A549 (cell line): ENCODE measurements around the gene RABGAP1L. TPM values are rescaled to one million over a fixed set of nuclear protein-coding genes. Genes with fewer than 3 reads are reported as not detected.

ENCODE experiments used
- ATAC-seq, 2 experiments: fragments of 200-7000 bp in 1 of 2; fragments of >200 bp in 1 of 2; cut with Nextera tagmentation in 1 of 2; cut with Tn5 transposase in 1 of 2; 3 replicates each; pipeline versions ENCODE4 v1.8.0 to v1.9.1; 2018 to 2020; ENCODE audit warnings: mild to moderate bottlenecking in 1 of 2, moderate library complexity in 1 of 2
- CTCF ChIA-PET: fragments of 300-600 bp; sonication (Branson Sonifier 250); formaldehyde crosslinking; extraction: SDS; loops from one replicate; lab custom pipeline; 2021; ENCODE audit warnings: antibody characterized with exemption, inconsistent platforms; lab: Yijun Ruan, JAX
- POLR2A ChIA-PET: fragments of 350-600 bp; formaldehyde crosslinking; extraction: SDS; loops from one replicate; lab custom pipeline; 2021; ENCODE audit warnings: antibody characterized with exemption, inconsistent platforms; lab: Yijun Ruan, JAX
- DNase-seq, 2 experiments: peaks; one replicate each; pipeline versions ENCODE4 v3.0.0 to v3.0.0-alpha.2; 2011 to 2016; ENCODE audit warnings: low read depth in 1 of 2, low spot score in 1 of 2
- FAIRE-seq: peaks from 2 replicates; lab custom pipeline; 2011; peaks lifted over from hg19 to GRCh38; lab: Jason Lieb, UNC
- H3K27ac ChIP-seq, 2 experiments: fragments of >200 bp; sonication (Bioruptor Twin); formaldehyde crosslinking; 3 replicates each; pipeline ENCODE4 v1.5.1; 2016 to 2017
- H3K4me1 ChIP-seq: fragments of >200 bp; sonication (Bioruptor Twin); formaldehyde crosslinking; 3 replicates; pipeline ENCODE4 v1.6.1; 2016
- H3K4me2 ChIP-seq: fragments of >200 bp; sonication (Bioruptor Twin); formaldehyde crosslinking; 3 replicates; pipeline ENCODE4 v1.6.1; 2016
- H3K4me3 ChIP-seq: fragments of >200 bp; sonication (Bioruptor Twin); formaldehyde crosslinking; 3 replicates; pipeline ENCODE4 v1.5.1; 2016
- H3K9me3 ChIP-seq: fragments of >200 bp; sonication (Bioruptor Twin); formaldehyde crosslinking; 3 replicates; pipeline ENCODE4 v1.6.1; 2016
- CBX8 ChIP-seq: fragments of 200-600 bp; sonication (generic); IDR thresholded peaks from 2 replicates; pipeline ENCODE4 v1.6.1; 2016
- CHD2 ChIP-seq: fragments of 150-350 bp; IDR thresholded peaks from 2 replicates; pipeline ENCODE4 v1.6.1; 2014; ENCODE audit warnings: low read length; ENCODE audit not compliant: partially characterized antibody
- FOSB ChIP-seq: fragments of 250-450 bp; sonication (Bioruptor Pico); IDR thresholded peaks from 2 replicates; pipeline ENCODE4 v1.5.0; 2020; ENCODE audit warnings: mild to moderate bottlenecking, moderate library complexity
- FOXS1 ChIP-seq: fragments of 250-450 bp; sonication (Bioruptor Pico); IDR thresholded peaks from 2 replicates; pipeline ENCODE4 v1.5.0; 2020; ENCODE audit warnings: mild to moderate bottlenecking, moderate library complexity
- GATA3 ChIP-seq: IDR thresholded peaks from 2 replicates; pipeline ENCODE4 v1.6.1; 2012; ENCODE audit warnings: borderline replicate concordance
- JUNB ChIP-seq: fragments of >200 bp; sonication (Bioruptor Twin); formaldehyde crosslinking; IDR thresholded peaks from 2 replicates; pipeline ENCODE4 v1.6.1; 2016
- MAFK ChIP-seq: fragments of 450-650 bp; IDR thresholded peaks from 2 replicates; pipeline ENCODE4 v1.6.1; 2014; ENCODE audit not compliant: partially characterized antibody
- MYC ChIP-seq: IDR thresholded peaks from 2 replicates; pipeline ENCODE4 v1.6.1; 2012; ENCODE audit warnings: mild to moderate bottlenecking, inconsistent platforms, low read length, improper control_type of control experiment, borderline replicate concordance
- NR3C1 ChIP-seq: fragments of >200 bp; sonication (Bioruptor Twin); formaldehyde crosslinking; IDR thresholded peaks from 3 replicates; pipeline ENCODE4 v1.6.1; 2017
- PHF8 ChIP-seq: fragments of 200-600 bp; sonication (generic); IDR thresholded peaks from 2 replicates; pipeline ENCODE4 v1.6.1; 2016; ENCODE audit warnings: low read depth, mild to moderate bottlenecking, antibody characterized with exemption, moderate library complexity, borderline replicate concordance
- RAD21 ChIP-seq, 2 experiments: fragments of >200 bp in 1 of 2; sonication (Bioruptor Twin) in 1 of 2; formaldehyde crosslinking in 1 of 2; IDR thresholded peaks in 1 of 2; conservative IDR thresholded peaks in 1 of 2; 2 replicates in 1 of 2; 3 replicates in 1 of 2; pipeline ENCODE4 v1.6.1; 2012 to 2018; ENCODE audit warnings: inconsistent platforms in 1 of 2
- RARB ChIP-seq: fragments of 250-450 bp; sonication (Bioruptor Pico); IDR thresholded peaks from 2 replicates; pipeline ENCODE4 v1.8.0; 2021; ENCODE audit warnings: mild to moderate bottlenecking, moderate library complexity
- TP53 ChIP-seq: fragments of 250-450 bp; sonication (Bioruptor Pico); IDR thresholded peaks from 2 replicates; pipeline ENCODE4 v1.5.0; 2021; ENCODE audit warnings: mild to moderate bottlenecking, moderate library complexity
- ZFP36 ChIP-seq: fragments of 450-650 bp; IDR thresholded peaks from 2 replicates; pipeline ENCODE4 v1.6.1; 2014; ENCODE audit warnings: borderline replicate concordance; ENCODE audit not compliant: partially characterized antibody
- ZSCAN20 ChIP-seq: fragments of 250-450 bp; sonication (Bioruptor Pico); IDR thresholded peaks from 2 replicates; pipeline ENCODE4 v1.8.0; 2022; ENCODE audit warnings: mild to moderate bottlenecking, moderate library complexity
- whole genome bisulfite sequencing: methylation state at CpG from one replicate; pipeline ENCODE4 v1.1.6; 2017; ENCODE audit errors: missing lambda C conversion rate; 5-methylcytosine and 5-hydroxymethylcytosine counted together
- polyA plus RNA-seq, 4 experiments: library from polyadenylated mRNA; depleted of rRNA in 3 of 4; stranded (reverse); fragments of >200 nt; fragmentation: RNase III in 1 of 4; extraction: RNeasy Plus Mini Kit Qiagen cat#74134 plus additional on column Dnase treatment in 1 of 4; gene quantifications; 2 replicates in 3 of 4; 3 replicates in 1 of 4; pipeline ENCODE4 v1.2.3, GENCODE V29; 2011 to 2017
- TF ChIP-seq, protein P1 (sequence below): fragments of >200 bp; sonication (Bioruptor Twin); formaldehyde crosslinking; IDR thresholded peaks from 2 replicates; pipeline ENCODE4 v1.6.1; 2016
- TF ChIP-seq, protein P2 (sequence below): IDR thresholded peaks from 2 replicates; pipeline ENCODE4 v1.6.1; 2012; ENCODE audit warnings: low read depth, borderline replicate concordance
- TF ChIP-seq, protein P3 (sequence below): fragments of 250-450 bp; sonication (Bioruptor Pico); IDR thresholded peaks from 2 replicates; pipeline ENCODE4 v1.5.0; 2020; ENCODE audit warnings: low read depth, mild to moderate bottlenecking, moderate library complexity
- TF ChIP-seq, protein P4 (sequence below): fragments of >200 bp; sonication (Bioruptor Twin); formaldehyde crosslinking; IDR thresholded peaks from 3 replicates; pipeline ENCODE4 v1.5.1; 2016

RABGAP1L gene
- polyA plus RNA-seq, 2 of the 4 experiments (the other 2 are of a cell fraction), result 8.2 to 18.6 TPM

DNA sequence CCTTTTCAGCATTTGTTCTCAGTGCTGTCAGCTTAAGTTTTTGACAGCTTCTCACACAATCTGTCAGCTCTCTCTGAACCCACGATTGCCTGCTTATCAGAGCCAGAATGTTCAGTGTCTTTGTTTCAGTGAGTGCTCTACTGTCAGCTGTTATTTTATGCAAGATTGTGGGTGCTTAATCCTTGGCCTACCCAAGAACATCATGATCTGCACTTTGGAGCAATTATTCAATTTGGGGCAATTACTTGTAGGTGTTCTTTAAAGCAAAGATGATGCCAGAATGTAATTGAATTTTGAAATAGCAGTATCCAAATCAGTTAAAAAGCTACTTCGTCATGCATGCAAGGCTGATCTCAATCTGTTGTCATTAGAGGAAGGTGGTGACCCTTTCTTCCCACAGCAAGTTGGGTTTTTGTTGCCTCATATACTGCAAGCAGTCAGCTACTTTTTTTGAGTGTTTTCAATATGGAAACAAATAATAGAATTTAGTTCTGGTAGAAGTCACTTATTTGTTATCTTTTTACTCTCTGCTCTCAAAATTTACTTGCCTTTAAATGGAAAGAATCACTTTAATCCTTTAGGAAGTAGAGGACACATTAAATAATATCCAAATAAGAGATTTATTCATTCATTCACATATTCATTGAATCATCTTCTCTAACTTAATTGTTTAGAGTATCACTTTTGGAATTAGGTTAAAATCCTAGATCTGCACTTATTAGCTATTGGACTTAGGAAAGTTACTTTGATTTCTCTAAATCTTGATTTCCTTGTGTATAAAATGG, 586.9 kb downstream of the RABGAP1L start:
- ATAC-seq, result no peak
- TF ChIP-seq JUNB (no peak), ZFP36 (no peak), CBX8 (no peak), RAD21 (conservative IDR thresholded peaks at IDR 0.05 in 1 of 2, IDR thresholded peaks at IDR 0.05 in 1 of 2) (no peak), MYC (no peak), NR3C1 (no peak), FOSB (CRISPR knock-in tag) (no peak), MAFK (no peak), GATA3 (no peak), PHF8 (no peak), FOXS1 (CRISPR knock-in tag) (no peak), CHD2 (no peak), RARB (CRISPR knock-in tag) (no peak), ZSCAN20 (no peak), TP53 (no peak)
- TF ChIP-seq, protein P1, sequence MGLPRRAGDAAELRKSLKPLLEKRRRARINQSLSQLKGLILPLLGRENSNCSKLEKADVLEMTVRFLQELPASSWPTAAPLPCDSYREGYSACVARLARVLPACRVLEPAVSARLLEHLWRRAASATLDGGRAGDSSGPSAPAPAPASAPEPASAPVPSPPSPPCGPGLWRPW, result no peak
- TF ChIP-seq, protein P2, sequence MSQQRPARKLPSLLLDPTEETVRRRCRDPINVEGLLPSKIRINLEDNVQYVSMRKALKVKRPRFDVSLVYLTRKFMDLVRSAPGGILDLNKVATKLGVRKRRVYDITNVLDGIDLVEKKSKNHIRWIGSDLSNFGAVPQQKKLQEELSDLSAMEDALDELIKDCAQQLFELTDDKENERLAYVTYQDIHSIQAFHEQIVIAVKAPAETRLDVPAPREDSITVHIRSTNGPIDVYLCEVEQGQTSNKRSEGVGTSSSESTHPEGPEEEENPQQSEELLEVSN, result no peak
- TF ChIP-seq, protein P3, sequence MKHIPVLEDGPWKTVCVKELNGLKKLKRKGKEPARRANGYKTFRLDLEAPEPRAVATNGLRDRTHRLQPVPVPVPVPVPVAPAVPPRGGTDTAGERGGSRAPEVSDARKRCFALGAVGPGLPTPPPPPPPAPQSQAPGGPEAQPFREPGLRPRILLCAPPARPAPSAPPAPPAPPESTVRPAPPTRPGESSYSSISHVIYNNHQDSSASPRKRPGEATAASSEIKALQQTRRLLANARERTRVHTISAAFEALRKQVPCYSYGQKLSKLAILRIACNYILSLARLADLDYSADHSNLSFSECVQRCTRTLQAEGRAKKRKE, result no peak
- POLR2A ChIA-PET, result interaction anchor here (0.5 kb wide), 1 partner anchor 574 kb away, joined by 3 read pairs; no protein-coding TSS in a partner anchor
- no peak for DNase-seq
- FAIRE-seq, result no peak
- WGBS, result 55% methylated on average over 2 of the region's 2 CpGs
- no peak overlapping the region for H3K4me3 ChIP-seq
- CTCF ChIA-PET, result interaction anchor here (1.3 to 7.8 kb wide), 4 partner anchors 10 to 488 kb away, joined by 3 to 70 read pairs (median 6); no protein-coding TSS in a partner anchor
- H3K4me1 ChIP-seq, result no peaks in the 10 kb centered on the region
- no peak overlapping the region for H3K4me2 ChIP-seq
- H3K27ac ChIP-seq, result no peak overlapping the region
- no peaks in the 10 kb centered on the region for H3K9me3 ChIP-seq

DNA sequence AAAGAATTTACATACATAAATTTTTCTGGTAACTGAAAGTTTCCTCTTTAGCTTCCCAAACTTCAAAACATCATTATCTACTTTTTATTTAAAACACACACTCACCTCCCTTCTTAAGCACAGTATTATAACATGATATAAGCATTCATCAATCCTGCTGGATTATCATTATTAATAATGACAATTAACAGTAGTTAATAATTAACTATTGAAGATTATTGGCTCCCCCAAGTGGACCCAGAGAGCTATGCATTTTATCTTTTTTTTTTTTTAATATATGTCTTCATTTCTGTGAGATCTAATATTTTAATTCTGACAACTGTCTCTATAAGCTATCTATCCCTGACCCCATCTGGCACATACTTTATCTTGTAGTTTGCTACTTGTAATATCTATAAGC, 588.3 kb downstream of the RABGAP1L start:
- FAIRE-seq, result no peak
- POLR2A ChIA-PET, result interaction anchor here (1.2 kb wide), 1 partner anchor 276 kb away, joined by 3 read pairs; the partner anchor contains the start of gene MRPS14
- TF ChIP-seq, protein P4, sequence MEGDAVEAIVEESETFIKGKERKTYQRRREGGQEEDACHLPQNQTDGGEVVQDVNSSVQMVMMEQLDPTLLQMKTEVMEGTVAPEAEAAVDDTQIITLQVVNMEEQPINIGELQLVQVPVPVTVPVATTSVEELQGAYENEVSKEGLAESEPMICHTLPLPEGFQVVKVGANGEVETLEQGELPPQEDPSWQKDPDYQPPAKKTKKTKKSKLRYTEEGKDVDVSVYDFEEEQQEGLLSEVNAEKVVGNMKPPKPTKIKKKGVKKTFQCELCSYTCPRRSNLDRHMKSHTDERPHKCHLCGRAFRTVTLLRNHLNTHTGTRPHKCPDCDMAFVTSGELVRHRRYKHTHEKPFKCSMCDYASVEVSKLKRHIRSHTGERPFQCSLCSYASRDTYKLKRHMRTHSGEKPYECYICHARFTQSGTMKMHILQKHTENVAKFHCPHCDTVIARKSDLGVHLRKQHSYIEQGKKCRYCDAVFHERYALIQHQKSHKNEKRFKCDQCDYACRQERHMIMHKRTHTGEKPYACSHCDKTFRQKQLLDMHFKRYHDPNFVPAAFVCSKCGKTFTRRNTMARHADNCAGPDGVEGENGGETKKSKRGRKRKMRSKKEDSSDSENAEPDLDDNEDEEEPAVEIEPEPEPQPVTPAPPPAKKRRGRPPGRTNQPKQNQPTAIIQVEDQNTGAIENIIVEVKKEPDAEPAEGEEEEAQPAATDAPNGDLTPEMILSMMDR, result peak; percentile 14; the same call in 1 of the 3 replicates
- 0 out of 5 replicates have a peak, but pooled peaks of 1 of the 2 experiments have one; percentile 3 for TF ChIP-seq RAD21 (conservative IDR thresholded peaks at IDR 0.05 in 1 of 2, IDR thresholded peaks at IDR 0.05 in 1 of 2)
- no peak for TF ChIP-seq ZFP36
- TF ChIP-seq, all 56 proteins: peak for 2
- DNase-seq (no peak), ATAC-seq (no peak)
- Histone ChIP-seq H3K4me2 (no peak overlapping the region), H3K4me3 (no peak overlapping the region), H3K9me3 (no peaks in the 10 kb centered on the region), H3K27ac (no peak overlapping the region), H3K4me1 (no peaks in the 10 kb centered on the region)
- CTCF ChIA-PET, result interaction anchor here (0.6 to 7.8 kb wide), 7 partner anchors 11 to 489 kb away, joined by 3 to 70 read pairs (median 4); no protein-coding TSS in a partner anchor
